HEK293T (cell line): ENCODE results near the gene MLYCD.

Experiments used
- CTCF ChIA-PET: fragments of 350-600 bp; formaldehyde crosslinking; extraction: SDS; loops from one replicate; lab custom pipeline; 2021; ENCODE audit warnings: antibody characterized with exemption, inconsistent platforms; lab: Yijun Ruan, JAX
- POLR2A ChIA-PET: fragments of 350-600 bp; formaldehyde crosslinking; extraction: SDS; loops from one replicate; lab custom pipeline; 2020; ENCODE audit warnings: antibody characterized with exemption, inconsistent platforms; lab: Yijun Ruan, JAX
- DNase-seq: peaks from one replicate; pipeline ENCODE4 v3.0.0; 2012; ENCODE audit warnings: mixed read lengths; ENCODE audit errors: extremely low spot score
- ARNT ChIP-seq: fragments of 450-650 bp; IDR thresholded peaks from 2 replicates; pipeline ENCODE4 v1.6.1; 2017; ENCODE audit warnings: mild to moderate bottlenecking
- BHLHE40 ChIP-seq: fragments of 450-650 bp; IDR thresholded peaks from 2 replicates; pipeline ENCODE4 v1.6.1; 2016; ENCODE audit warnings: mild to moderate bottlenecking, moderate library complexity, borderline replicate concordance
- CTBP1 ChIP-seq: fragments of 450-650 bp; IDR thresholded peaks from 2 replicates; pipeline ENCODE4 v1.6.1; 2016; ENCODE audit warnings: borderline replicate concordance
- ELF4 ChIP-seq: fragments of 450-650 bp; IDR thresholded peaks from 2 replicates; pipeline ENCODE4 v1.6.1; 2017; ENCODE audit warnings: antibody characterized with exemption
- FOXA1 ChIP-seq: fragments of 450-650 bp; IDR thresholded peaks from 2 replicates; pipeline ENCODE4 v1.6.1; 2016; ENCODE audit warnings: mild to moderate bottlenecking
- FOXK2 ChIP-seq: fragments of 450-650 bp; IDR thresholded peaks from 2 replicates; pipeline ENCODE4 v1.6.1; 2016; ENCODE audit warnings: mild to moderate bottlenecking
- FOXM1 ChIP-seq: fragments of 450-650 bp; IDR thresholded peaks from 2 replicates; pipeline ENCODE4 v1.6.1; 2017; ENCODE audit warnings: mild to moderate bottlenecking, borderline replicate concordance
- HDGF ChIP-seq: fragments of 450-650 bp; IDR thresholded peaks from 2 replicates; pipeline ENCODE4 v1.6.1; 2017; ENCODE audit warnings: antibody characterized with exemption, borderline replicate concordance
- L3MBTL2 ChIP-seq: fragments of 450-650 bp; conservative IDR thresholded peaks from 2 replicates; pipeline ENCODE4 v1.6.1; 2016; ENCODE audit warnings: mild to moderate bottlenecking
- LEF1 ChIP-seq: fragments of 450-650 bp; IDR thresholded peaks from 2 replicates; pipeline ENCODE4 v1.6.1; 2017; ENCODE audit warnings: mild to moderate bottlenecking, borderline replicate concordance
- NFRKB ChIP-seq: fragments of 450-650 bp; IDR thresholded peaks from 2 replicates; pipeline ENCODE4 v1.6.1; 2016; ENCODE audit warnings: mild to moderate bottlenecking, moderate library complexity
- PKNOX1 ChIP-seq: fragments of 450-650 bp; IDR thresholded peaks from 2 replicates; pipeline ENCODE4 v1.6.1; 2016
- SP1 ChIP-seq: fragments of 450-650 bp; IDR thresholded peaks from 2 replicates; pipeline ENCODE4 v1.6.1; 2017
- SUZ12 ChIP-seq: fragments of 450-650 bp; IDR thresholded peaks from 2 replicates; pipeline ENCODE4 v1.6.1; 2016; ENCODE audit warnings: mild to moderate bottlenecking
- TARDBP ChIP-seq: fragments of 450-650 bp; IDR thresholded peaks from 2 replicates; pipeline ENCODE4 v1.6.1; 2016
- ZNF384 ChIP-seq: fragments of 450-650 bp; IDR thresholded peaks from 2 replicates; pipeline ENCODE4 v1.6.1; 2016

MLYCD gene

DNA sequence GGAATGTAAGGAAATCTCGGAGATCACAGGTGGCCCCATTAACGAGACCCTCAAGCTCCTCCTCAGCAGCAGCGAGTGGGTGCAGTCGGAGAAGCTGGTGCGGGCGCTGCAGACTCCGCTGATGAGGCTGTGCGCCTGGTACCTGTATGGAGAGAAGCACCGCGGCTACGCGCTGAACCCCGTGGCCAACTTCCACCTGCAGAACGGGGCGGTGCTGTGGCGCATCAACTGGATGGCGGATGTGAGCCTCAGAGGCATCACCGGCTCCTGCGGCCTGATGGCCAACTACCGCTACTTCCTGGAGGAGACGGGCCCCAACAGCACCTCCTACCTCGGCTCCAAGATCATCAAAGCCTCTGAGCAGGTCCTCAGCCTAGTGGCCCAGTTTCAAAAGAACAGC is 16.2 kb downstream of the MLYCD start:
- TF ChIP-seq L3MBTL2: no peak
- no peak for TF ChIP-seq NFRKB
- no peak for TF ChIP-seq PKNOX1
- no peak for TF ChIP-seq CTBP1
- no peak for TF ChIP-seq ELF4
- TF ChIP-seq LEF1: no peak
- TF ChIP-seq ZNF384: no peak
- TF ChIP-seq ARNT: no peak
- no peak for TF ChIP-seq BHLHE40
- TF ChIP-seq HDGF: no peak
- TF ChIP-seq FOXM1: no peak
- no peak for TF ChIP-seq FOXK2
- TF ChIP-seq SP1: no peak
- TF ChIP-seq TARDBP: no peak
- POLR2A ChIA-PET: no interaction called here
- CTCF ChIA-PET: no interaction called here
- no peak for DNase-seq

DNA sequence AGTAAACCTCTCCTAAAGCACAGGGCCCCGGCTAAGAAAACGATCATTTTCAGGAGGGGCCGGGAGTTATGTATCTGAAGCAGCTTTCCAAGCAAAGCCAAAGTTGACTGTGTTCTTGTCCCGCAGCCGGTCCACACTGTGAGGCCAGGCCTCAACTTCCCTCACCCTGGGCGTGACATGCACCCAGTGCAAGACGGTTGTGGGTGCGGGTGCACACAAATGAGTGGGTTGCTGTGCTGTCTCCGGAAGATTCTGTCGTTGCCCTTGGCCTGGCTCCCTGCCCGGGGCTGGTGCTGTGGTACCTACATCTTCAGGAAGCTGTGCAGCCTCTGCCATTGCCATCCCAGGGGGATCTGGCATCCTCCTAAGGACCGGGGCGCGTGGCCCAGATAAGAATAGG is 16.6 kb downstream of the MLYCD start:
- DNase-seq: no peak
- CTCF ChIA-PET: no interaction called here
- POLR2A ChIA-PET: no interaction called here
- TF ChIP-seq FOXA1 (no peak), FOXK2 (no peak), TARDBP (no peak), ELF4 (no peak), PKNOX1 (no peak), SUZ12 (no peak)

- TF ChIP-seq SP1 (no peak), PKNOX1 (no peak), HDGF (no peak), TARDBP (no peak), ZNF384 (no peak), FOXM1 (no peak), BHLHE40 (no peak), FOXA1 (no peak), ELF4 (no peak), L3MBTL2 (no peak), FOXK2 (no peak), CTBP1 (no peak), SUZ12 (no peak), NFRKB (no peak)
- DNase-seq: no peak
- ChIA-PET POLR2A (no interaction called here), CTCF (no interaction called here)
Observed at GRCh38 chr16:83917152-83918120, 18.5 kb downstream of the MLYCD start.

GRCh38 chr16:83920894-83921491 is 22.1 kb downstream of the MLYCD start:
- CTCF ChIA-PET: no interaction called here
- DNase-seq: no peak

GRCh38 chr16:83923581-83924365 is 24.9 kb downstream of the MLYCD start:
- CTCF ChIA-PET: interaction anchor here (0.6 kb wide), 1 partner anchor 243 kb away, joined by 3 read pairs; no protein-coding TSS in a partner anchor
- no peak for TF ChIP-seq FOXM1
- no peak for TF ChIP-seq CTBP1
- no peak for TF ChIP-seq L3MBTL2
- TF ChIP-seq PKNOX1: no peak
- no peak for TF ChIP-seq TARDBP
- no peak for TF ChIP-seq FOXK2
- no peak for TF ChIP-seq ZNF384
- no peak for TF ChIP-seq SUZ12
- TF ChIP-seq BHLHE40: no peak
- TF ChIP-seq ARNT: no peak
- no peak for TF ChIP-seq FOXA1
- TF ChIP-seq ELF4: no peak
- no peak for TF ChIP-seq SP1
- no peak for TF ChIP-seq LEF1
- TF ChIP-seq HDGF: no peak
- POLR2A ChIA-PET: no interaction called here
- DNase-seq: no peak

More at GRCh38 chr16:83920894-83921491, 22.1 kb downstream of the MLYCD start:
- TF ChIP-seq FOXA1 (no peak), SP1 (no peak), L3MBTL2 (no peak)
- POLR2A ChIA-PET: no interaction called here
